GM18907 (cell line): ENCODE data around the gene USP53.
"Not testable (repeated sequence)": the region's sequence is repeated elsewhere in the genome, so short reads cannot be mapped to it uniquely, and the experiment has no call there.

Experiments
- ATAC-seq: cut with Tn5 transposase; IDR thresholded peaks from one replicate; pipeline ENCODE4 v1.9.1; 2021; ENCODE audit warnings: mild to moderate bottlenecking, moderate library complexity; ENCODE audit not compliant: unreplicated experiment

The USP53 gene

DNA sequence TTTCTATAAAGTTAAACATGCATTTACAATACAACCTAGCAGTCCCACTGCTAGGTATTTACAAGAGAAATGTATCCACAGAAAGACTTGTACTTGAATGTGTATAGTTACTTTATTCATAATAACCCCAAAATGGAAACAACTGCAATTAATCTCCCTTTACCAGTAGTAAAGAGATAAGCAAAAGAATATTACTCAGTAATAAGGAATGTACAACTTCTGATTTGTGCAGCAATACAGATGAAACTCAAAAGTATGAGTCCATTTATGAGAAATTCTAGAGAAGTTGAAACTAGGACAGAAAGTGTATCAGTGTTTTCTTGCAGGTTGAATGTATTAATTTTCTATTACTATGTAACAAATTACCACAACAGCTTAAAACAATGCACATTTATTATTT lies 15.2 kb downstream of the USP53 start:
- no peak for ATAC-seq

DNA sequence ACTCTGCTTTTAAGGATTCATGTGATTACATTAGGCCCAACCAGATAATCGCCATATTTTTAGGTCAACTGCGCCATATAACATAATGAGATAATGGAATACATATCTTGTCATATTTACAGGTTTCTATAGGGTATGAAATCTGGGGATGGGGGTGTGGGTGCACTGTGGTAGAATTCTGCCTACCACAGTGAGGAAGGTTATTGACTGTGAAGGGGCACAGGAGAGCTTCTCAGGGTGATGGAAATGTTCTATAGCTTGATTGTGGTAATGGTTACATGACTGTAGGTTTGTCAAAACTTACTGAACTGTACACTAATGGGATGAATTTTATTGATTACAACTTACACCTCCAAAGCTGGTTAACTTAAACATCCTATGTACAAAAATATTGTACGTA lies 15.9 kb downstream of the USP53 start:
- no peak for ATAC-seq

DNA sequence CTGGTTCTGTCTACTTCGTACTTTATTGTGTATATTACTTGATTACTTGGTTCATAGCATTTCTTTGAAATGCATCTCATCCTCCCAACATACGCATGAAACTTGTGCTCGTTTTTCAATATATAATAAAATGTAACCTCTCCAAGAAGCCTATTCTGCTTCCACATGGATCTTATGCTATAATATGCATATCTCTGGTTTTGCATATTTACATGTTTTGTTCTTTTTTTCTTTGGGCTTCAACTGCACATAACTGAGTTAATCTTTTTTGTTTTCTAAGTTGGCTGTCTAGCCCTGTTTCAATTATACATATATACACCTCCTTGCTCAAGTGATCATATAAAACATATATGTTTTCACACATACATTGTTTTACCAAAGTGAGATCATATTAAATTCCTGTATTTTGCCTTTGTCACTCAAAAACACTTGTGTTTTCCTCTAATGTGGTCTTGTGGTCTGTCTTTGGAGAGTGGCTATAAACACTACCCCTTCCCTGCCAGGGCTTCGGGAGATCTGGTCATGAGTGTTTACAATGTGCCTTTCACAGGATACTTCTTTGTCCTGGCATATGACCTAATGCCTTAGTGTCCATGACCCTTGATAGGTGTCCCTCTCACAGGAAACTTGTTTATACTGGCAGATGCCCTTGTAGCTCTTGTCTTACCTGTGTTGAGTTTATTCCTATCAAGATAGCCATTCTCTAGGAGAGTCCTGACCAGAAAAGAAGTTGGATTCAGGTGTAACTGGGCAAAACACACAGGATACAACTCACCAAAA lies 17.6 kb downstream of the USP53 start:
- no peak for ATAC-seq

DNA sequence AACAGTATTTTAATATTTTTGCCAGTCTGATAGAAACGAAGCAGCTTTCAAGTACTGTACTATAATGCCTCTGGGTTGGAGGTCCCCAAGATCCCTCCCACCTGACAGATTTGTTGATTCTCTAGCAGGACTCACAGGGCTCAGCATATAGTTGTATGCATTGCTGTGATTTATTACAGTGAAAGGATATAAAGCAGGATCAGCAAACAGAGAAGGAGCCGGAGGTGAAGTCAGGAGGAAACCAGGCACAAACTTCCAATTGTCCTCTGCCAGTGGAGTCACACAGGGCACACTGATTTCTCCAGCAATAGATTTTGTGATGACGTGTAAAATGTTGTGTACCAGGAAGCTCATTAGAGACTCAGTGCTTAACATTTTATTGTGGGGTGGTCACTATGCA lies 19.0 kb downstream of the USP53 start:
- ATAC-seq: no peak

DNA sequence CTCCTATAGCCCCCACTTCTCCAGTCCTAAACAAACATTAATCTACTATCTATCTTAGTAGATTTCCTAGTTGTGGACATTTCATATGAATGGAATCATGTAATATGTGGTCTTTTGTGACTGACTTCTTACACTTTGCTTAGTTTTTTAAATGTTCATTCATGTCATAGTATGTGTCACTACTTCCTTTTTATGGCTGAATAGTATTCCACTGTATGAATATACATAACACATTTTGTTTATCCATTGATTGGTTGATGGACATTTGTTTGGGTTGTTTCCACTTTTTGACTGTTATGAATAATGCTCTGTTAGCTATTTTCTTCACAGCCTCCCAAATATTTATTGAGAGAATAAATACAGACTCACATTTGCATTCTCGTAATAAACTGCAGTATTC lies 19.8 kb downstream of the USP53 start:
- no peak for ATAC-seq

DNA sequence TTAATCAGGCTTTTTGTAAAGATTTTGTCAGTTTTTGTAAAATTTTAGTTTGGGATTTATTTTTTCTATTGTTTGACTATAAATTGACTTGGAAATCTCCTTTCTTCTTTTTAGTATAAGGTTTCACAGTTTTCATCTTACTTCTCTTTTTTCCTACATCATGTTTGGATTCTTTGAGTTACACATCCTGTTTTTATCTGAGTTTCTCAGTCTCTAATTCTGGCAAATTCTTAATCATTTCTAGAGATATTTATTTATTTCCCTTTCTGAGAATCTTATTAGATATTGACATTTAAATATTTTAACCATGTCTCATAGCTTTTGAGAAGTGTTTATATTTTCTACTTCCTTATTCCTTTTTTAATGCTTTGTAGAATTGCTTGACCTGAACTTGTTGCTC lies 20.7 kb downstream of the USP53 start:
- no peak for ATAC-seq

DNA sequence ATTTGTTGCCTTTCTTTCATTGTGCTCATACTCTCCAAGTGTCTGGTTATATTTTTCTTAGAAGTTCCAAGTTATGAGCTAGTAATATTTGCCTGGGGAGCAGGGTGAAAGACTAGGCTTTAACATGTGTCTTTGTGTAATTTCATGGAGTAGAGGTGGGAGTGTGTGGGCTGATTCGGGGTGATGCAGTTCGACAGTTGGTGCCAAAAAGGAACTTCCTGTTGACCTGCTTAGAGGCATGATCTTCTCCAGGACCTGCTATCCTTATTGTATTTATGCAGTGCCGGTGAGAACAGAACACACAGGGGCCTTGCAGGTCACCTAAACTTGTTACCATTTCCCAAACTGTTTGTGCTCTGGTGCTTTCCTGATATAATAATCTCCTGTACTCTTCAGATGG lies 21.2 kb downstream of the USP53 start:
- no peak for ATAC-seq

DNA sequence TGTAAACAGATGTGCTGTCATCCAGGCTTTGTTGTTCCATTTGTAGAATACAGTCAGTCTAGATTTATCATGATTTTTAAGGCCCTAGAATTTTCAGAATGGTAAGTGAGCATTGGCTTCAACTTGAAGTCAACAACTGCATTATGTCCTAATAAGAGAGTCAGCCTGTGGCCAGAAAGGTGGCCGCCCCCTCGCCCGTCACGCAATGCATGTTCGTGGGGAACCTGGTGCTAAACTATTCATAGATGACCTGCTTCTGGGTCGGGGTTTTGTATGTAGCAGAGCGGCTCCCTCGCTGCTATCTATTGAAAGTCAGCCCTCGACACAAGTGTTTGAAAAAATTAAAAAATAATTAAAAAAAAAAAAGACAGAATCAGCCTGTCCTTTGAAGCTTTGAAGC lies 24.7 kb downstream of the USP53 start:
- no peak for ATAC-seq

DNA sequence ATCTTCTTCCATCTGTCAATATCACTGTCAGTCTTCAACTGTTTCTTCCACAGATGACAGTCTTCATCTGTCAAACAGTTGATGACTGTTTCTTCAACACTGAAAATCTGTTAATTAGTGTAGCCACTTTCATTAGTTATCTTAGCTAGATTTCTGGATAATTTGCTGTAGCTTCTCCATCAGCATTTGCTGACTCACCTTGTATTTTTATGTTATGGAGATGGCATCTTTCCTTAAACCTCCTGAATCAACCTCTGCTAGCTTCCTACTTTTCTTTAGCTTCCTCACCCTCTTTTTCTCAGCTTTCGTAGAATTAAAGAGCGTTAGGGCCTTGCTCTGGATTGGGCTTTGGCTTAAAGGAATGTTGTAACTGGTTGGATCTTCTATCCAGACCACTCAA lies 25.1 kb downstream of the USP53 start:
- ATAC-seq: no peak

DNA sequence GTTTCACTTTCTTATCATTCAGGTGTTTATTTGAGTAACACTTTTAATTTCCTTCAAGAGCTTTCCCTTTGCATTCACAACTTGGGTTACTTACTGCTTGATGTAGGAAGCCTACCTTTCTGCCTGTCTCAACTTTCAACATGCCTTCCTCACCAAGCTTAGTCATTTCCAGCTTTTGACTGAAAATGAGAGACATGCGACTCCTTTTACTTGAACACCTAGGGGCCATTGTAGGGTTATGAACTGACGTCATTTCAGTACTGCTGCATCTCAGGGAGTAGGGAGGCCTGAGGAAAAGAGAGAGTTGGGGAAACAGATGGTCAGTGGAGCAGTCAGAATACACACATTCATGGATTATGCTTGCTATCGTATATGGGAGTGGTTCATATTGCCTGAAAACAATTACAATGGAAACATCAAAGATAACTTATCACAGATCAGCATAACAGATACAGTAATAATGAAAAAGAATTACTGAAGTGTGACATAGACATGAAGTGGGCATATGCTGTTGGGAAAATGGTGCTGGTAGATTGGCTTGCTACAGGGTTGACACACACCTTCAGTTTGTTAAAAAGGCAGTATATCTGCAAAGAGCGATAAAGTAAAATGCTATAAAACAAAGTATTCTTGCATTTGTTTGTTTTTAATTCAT lies 25.7 kb downstream of the USP53 start:
- peak; percentile 100 for ATAC-seq

DNA sequence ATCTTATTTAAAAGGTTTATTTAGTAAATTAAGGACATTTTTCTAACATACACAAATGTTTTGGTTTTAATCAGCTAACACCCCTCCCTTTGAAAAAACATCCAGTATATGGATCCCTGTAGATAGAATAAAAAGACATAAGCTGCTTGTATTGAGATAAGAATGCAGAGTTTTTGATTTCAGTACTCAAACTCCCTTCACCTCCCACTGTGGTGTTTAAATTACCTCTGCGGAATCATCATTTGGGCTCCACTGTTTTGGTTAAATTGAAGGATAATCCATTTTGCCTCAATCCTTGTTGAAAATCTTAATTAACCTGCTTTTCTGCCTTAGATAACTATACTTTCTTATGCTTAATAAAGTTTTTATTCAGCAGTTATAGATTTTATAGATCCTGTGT lies 27.6 kb downstream of the USP53 start:
- ATAC-seq: no peak

DNA sequence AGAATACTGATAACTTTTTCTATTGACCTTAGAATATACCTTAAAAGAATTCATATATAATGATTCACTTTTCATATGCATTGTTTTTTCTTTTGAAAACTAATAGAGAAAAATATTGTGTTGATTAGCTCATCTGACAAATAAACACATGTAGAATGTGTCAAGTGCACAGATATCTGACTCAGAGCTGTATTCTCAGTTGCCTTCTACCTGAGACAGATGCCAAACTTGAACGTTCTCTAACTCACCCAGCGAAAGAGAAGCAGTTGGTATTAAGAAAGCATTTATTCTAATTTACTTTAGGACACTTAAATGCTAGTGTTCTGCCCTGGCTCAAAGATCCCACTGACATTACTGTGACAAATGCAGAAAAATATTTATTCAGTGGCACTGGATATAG lies 28.1 kb downstream of the USP53 start:
- ATAC-seq: no peak

DNA sequence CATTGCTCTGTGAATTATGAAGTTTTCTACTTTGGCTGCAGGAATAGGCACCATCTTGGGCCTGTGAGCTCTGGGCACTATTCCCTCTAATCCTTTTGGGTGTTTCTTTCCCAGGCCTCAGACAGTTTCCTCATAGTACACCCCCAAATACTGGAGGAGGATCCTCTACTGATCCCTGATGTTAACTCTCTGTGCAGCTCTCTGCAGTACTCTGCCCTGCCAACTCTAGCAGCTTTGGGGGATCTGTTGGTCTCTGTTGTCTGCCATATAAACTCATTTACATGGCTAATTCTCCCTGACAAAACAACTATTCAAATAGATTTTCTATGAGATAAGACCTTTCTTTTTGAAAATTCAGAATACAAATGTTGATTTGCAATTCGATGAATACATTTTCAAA lies 29.9 kb downstream of the USP53 start:
- no peak for ATAC-seq

DNA sequence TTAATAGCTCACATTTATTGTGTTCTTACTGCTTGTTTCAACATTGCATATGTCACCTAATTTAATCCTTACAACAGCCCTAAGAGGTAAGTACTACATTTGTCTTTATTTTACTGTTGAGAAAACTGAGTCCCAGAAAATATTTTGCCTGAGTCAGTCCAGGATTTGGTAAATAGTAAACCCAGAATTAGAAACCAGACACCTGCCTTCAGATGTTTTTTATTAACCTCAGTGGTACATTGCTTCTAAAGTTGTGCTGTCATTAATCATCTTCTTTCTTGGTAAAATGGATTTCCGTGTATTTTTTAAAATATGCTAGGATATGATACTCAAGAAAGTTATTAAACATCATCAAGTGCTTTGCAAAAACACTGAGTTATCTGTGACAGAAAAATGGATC lies 31.4 kb downstream of the USP53 start:
- ATAC-seq: no peak

DNA sequence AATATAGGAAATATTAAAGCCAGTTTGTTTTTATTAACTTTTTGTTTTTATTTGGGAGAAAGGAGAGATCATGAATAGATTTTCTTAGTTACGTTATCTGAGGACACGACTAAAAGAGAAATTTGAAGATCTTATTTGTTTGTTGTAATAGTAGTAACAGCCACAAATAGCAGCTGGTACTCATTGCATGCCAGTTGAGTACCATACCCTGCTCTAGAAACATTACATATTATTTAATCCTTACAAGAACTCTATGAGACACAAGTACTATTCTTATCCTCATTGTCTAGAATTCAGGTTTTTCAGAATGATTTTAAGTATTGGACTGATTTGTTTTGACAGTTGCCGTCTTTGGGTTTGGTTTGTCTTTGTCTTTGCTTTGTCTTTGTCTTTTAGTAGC lies 31.8 kb downstream of the USP53 start:
- ATAC-seq: no peak

DNA sequence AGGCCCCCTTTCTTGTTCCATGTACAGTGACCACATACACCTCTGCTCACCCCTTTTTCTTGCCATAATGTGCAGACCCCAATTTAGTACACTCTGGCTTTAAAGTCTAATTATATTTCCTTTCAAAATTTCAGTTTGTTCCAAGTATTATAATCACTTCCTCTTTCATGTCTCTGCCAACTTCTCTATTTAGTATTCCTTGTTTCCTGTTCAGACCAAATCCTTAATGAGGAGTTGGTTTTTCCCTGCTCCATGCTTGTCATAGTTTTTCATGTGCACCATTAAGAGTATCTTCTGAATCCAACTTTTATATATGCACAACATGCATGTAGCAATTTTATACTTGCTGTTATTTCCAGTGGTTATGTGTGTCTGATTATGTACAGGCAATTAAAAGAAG lies 32.3 kb downstream of the USP53 start:
- no peak for ATAC-seq

DNA sequence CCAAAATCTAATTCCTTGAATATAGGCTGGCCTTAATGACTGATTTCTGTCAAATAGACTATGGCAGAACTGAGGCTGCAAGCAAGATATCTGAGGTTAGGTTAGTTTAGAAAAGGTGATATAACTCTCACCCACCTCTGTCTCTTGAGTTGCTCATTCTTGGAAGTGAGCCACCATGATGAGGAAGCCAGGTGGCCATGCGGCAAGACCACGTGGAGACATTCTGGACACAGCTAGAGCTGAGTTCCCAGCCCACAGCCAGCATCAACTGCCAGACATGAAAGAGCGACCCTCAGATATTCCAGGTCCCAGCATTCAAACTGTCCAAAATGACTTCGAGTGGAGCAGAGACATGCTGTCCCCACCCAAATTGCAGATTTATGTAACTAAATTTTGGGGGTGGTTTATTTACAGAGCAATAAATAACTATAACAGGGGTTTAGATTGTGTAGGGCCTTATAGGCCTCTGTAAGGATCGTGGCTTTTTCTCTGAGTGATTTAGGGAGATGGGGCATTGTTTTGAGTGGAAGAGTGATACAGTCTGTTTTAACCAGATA lies 33.7 kb downstream of the USP53 start:
- ATAC-seq: no peak

DNA sequence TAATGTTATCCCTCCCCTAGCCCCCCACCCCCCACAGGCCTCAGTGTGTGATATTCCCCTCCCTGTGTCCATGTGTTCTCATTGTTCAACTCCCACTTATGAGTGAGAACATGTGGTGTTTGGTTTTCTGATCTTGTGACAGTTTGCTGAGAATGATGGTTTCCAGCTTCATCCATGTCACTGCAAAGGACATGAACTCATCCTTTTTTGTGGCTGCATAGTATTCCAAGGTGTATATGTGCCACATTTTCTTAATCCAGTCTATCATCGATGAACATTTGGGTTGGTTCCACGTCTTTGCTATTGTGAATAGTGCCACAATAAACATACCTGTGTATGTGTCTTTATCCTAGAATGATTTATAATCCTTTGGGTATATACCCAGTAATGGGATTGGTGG lies 38.5 kb downstream of the USP53 start:
- ATAC-seq: not testable (repeated sequence)

DNA sequence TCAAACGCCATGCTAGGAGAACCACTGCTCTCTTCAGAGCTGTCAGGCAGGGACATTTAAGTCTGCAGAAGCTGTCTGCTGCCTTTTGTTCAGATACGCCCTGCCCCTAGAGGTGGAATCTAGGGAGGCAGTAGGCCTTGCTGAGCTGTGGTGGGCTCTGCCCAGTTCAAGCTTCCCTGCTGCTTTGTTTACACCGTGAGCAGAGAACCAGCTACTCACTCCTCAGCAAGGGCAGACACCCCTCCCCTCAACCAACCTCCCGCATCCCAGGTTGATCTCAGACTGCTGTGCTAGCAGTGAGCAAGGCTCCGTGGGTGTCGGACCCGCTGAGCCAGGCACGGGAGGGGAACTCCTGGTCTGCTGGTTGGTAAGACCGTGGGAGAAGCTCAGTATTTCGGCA lies 42.7 kb downstream of the USP53 start:
- ATAC-seq: not testable (repeated sequence)

DNA sequence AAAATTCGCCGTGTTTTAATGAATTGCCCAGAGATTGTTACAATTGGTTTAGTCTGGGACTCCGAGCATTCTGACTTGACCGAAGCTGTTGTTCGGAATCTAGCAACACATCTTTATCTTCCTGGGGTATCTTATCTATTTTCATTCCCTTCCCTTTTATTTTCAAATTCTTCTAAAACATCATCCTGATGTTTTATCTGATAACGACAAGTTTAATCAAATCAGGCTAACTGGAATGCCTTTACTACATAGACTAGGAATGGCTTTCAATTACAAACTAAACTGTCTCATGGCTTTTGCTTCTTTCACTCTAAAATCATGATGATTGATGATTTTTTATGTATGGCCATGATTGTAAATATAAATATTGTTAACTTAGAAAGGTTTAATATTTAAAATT lies 48.0 kb downstream of the USP53 start:
- ATAC-seq: no peak

DNA sequence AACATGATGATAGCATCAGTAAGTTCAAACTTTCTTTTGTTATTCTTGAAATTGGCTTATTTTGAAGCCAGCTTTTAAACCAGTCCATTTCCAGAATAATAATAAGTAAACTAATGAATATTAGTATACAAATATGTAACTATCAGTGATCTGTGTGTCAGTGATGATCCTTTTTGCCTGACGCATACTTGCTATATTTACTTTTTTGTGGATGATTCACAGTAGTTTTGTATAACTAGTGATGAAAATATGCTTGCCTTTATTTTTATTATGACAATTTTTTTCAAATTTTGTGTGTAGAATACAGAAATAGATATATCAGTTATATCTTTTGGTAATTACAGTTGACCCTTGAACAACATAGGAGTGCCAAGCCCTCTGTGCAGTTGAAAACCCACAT lies 49.5 kb downstream of the USP53 start:
- ATAC-seq: no peak

DNA sequence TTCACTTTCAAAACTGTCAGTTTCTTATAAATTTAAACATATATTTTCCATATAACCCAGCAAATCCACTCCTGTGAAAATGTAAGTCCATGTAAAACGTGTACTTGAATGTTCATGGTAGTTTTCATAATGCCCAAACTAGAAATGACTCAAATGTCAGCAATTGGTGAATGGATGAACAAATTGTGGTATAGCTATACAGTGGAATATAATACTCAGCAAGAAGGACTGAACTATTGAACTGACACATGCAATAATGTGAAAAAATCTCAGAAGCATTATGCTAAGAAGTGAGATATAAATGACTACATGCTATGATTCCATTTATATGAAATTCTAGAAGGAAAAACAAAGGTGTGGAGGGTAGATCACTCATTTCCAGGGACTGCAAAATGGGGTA lies 52.2 kb downstream of the USP53 start:
- no peak for ATAC-seq

DNA sequence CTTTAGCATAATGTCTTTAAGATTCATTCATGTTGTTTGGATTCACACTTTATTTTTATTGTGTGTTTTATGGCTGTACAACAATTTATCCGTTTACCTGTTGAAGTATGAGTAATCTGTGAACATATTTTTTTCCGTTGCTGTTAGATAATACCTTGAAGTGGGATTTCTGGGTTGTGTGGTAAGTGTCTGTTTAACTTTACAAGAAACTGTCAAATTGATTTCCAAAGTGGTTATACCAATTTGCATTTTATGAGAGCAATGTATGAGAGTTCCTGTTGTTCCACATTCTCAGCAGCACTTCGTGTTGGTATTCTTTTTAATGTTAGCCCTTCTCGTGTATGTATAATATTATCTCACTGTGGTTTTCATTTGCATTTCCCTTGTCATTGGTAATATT lies 53.6 kb downstream of the USP53 start:
- ATAC-seq: no peak
